Measurements from ENCODE around the gene GLYATL2.

GLYATL2 gene

DNA sequence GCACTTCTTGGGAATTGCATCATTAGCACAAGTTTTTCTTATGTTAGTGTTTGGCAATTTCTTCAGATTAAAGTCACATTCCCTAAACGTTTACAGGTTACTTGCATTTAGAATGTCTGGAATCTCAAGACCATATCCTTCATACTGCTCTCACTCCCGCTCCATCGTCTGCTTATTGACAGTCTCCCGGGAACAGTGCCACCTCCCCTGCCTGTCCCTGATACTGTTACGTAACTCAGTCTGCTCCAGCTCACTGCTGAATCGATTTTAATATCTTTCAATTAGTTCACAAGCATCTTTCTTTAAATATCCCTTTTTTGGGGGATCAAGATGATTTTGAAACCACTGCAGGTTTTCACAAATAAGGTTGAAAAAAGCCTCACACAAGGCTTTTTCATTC, 48.2 kb downstream of the GLYATL2 start:
- DNase-seq, result no peak

DNA sequence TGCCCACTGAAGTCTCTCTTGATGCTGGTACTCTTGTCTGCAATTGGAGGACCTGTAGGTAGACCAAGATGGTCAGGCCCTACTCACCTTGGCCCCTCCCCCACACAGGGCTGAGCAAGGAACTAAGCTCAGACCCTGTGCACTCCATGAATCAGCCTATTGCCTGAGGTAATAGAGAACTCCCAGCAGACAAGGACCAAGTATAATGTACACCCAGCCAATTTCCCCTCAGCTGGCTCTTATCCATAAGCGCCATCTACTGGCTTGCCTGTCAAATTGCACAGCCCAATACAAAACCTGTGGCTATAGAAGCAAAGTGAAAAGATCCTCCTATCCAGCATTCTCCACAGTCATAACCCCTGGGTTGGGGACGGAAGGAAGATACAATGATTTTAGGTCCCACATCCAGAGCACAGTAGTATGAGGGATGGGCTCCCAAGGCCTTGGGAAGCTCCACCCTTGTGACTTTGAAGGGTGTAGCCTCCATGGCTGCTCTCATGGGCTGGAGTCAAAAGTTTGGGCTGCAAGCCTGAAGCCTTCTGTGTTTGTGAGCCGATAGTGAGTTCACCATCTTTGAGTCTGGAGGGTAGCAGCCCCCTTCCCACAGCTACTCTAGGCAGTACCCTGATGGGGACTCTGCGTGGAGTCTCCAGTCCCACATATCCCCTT, 56.0 kb downstream of the GLYATL2 start:
- DNase-seq, result peak; percentile 90

DNA sequence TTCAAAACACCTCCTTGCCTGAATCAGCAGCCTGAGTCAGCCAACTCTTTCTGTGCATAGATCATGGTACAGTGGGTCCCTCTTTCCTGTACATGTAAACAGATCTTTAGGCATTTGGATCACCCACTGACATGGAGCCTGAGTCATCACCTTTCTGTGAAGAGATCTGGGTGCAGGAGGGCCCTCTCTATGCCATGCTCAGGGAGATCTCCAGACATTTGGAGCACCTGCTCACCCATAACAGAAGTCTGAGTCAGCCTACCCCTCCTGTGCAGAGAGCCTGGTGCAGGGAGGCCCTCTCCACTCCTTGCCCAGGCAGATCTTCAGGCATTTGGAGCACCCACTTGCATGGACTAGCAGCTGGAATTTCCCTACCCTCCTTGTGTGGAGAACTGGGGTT, 56.6 kb downstream of the GLYATL2 start:
- DNase-seq, result no peak

DNA sequence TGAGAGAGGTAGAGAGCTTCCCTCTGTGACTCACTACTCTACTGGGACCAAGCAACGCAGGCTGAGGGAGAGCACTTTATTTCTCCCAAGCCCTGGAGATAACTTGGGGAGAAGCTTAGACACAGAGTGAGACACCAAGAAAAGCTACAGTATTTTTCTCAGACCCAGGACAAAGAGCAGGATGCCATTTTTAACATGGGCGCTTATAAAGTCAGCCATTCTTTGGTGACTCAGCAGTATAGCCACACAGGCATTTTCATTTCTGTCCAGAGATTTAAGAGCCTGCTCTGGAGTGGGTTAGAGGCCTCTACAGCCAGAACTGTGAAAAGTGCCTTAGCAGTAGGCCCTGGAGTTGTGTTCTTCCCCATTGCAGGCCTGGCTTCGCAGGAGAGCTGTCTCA, 57.8 kb downstream of the GLYATL2 start:
- DNase-seq, result no peak

DNA sequence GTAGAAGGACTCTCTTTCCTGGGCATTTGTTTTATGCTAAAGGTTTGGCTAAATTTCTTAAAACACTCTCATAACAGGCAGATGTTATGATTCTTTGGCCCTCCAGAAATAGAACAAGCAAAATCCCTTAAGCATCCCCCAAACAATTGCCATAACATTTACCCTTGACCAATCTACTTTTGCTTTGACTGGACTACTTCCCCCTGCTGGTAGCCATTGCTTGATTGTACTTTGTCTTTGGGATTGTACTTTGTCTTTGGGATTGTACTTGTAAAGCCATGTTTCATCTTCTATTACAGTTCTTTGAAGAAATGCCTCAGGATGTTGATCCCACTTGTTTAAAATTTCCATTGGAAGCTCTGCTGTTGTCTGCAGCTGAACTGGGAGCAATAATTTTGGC, 59.5 kb downstream of the GLYATL2 start:
- DNase-seq, result no peak
